Astrocyte of the hippocampus (primary cell): ENCODE measurements around the gene APOOL.
A peak's percentile ranks its signal among the peaks of the same experiment; 100 is the strongest.
"Not testable (repeated sequence)": the region's sequence is repeated elsewhere in the genome, so short reads cannot be mapped to it uniquely, and the experiment has no call there.

Source experiments
- DNase-seq: peaks from one replicate; pipeline ENCODE4 v3.0.0; 2011; ENCODE audit warnings: low read depth, low spot score

Gene APOOL, protein sequence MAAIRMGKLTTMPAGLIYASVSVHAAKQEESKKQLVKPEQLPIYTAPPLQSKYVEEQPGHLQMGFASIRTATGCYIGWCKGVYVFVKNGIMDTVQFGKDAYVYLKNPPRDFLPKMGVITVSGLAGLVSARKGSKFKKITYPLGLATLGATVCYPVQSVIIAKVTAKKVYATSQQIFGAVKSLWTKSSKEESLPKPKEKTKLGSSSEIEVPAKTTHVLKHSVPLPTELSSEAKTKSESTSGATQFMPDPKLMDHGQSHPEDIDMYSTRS

DNA sequence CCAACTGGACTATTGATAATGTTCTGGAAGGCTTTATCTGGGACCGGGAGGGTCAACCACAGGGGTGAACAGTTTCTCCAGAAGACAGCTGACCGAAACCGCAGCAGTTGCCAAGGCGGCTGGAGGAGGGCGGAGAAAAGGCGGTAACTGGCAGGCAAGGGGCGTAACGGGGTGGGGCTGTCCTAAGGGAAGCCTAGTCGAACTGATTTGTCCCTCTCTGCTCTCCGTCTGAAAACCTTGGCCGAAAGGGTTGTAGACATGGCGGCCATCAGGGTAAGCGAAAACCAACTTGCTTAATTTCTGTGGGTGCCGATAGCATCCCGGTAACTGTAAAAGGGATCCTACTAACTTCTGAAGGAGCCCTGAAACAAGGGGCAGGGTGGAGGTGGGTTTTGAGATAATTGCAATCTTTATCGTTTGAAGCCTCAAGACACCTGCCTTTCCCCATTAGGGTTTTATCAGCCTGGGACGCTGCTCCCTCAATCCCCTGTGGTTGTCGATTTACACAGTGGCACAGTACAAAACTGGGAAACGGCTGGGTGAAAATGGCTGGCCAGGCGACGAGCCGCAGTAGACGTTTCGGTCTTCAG, at the start of gene APOOL:
Gene APOOL (plus strand): TSS at position 223 of the 590 bp plus-strand sequence. CDS start 36 bp downstream, at position 259.
- peak; percentile 92 for DNase-seq

DNA sequence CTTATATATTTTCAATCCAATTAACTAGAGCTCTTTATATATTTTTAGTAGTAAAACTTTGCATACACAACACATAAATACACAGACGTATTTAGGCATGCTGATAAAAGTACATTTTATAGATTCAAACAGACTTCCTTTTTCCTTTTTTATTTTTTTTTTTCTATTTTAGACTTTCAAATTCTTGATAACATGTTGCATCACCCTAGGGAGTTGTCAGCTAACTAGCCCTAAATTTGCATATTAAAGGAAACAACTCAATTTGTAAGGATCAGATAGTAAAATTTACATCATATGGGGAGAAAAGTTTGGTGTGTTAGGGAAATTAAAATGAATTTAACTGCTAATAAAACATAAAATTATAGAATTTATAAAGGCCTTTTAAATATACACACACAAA, 47.4 kb upstream of the APOOL start:
- no peak for DNase-seq

DNA sequence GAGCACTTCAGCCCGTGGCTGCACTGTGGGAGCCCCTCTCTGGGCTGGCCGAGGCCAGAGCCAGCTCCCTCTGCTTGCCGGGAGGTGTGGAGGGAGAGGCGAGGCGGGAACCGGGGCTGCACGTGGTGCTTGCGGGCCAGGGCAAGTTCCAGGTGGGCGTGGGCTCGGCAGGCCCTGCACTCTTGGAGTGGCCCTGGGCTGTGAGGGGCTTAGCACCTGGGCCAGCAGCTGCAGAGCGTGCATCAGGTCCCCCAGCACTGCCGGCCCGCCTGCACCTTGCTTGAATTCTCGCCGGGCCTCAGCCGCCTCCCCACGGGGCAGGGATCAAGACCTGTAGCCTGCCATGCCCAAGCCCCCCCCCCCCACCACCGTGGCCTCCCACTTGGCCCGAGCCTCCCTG, 28.9 kb upstream of the APOOL start:
- DNase-seq, result no peak

DNA sequence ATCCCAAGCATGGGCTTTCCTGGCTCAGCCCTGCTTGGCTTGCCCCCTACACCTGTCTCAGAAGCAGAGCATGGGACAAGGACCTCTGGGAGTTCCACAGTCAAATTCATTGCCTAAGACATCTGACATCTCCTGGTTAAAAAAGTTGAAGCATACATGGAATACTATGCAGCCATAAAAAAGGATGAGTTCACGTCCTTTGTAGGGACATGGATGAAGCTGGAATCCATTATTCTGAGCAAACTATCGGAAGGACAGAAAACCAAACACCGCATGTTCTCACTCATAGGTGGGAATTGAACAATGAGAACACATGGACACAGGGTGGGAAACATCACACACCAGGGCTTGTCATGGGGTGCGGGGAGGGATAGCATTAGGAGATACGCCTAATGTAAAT, 11.9 kb upstream of the APOOL start:
- DNase-seq, result not testable (repeated sequence)

DNA sequence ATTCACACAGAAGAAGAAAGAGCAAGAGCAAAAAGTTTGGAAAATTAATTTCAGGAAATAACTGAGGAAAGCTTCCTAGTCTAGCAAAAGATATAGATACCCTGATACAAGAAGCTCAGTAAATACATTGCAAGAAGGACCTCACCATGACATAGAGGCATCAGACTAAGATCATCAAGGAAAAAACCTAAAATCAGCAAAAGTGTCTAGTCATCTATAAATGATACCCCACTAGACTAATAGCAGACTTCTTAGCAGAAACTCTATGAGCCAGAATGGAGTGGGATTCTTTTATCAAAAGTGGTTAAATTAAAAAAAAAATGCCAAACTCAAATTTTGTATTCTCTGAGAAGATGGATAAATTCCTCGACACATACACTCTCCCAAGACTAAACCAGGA, 10.5 kb upstream of the APOOL start:
- DNase-seq, result no peak

DNA sequence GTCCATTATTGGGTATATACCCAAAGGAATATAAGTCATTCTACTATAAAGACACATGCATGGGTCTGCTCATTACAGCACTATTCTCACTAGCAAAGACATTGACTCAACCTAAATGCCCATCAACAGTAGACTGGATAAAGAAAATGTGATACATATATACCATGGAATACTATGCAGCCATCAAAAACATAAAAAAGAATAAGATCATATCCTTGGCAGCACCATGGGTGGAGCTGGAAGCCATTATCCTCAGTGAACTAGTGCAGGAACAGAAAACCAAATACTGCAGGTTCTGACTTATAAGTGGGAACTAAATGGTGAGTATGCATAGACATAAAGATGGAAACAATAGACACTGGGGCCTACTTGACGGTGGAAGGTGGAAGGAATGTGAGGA, 2.3 kb upstream of the APOOL start:
- DNase-seq, result no peak

DNA sequence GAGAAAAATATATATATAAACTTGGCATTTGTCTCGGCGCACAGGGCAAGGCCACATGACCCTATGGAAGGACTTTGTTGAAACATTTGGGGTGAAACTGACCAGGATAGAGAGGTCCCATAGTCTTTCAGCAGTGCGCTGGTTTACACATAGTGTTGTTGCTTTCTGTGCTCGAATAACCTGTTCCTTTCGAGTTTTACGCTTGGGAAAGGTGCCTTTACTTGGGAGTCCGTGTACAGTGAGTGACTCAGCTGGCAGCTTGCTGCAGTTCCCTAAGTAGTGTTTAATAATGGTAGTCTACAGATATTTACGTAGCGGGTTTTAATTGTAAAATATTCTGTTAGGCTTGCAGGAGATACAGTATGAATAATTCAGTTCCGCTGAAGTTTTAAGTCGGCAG, 578 bp downstream of the APOOL start:
- peak; percentile 29 for DNase-seq

DNA sequence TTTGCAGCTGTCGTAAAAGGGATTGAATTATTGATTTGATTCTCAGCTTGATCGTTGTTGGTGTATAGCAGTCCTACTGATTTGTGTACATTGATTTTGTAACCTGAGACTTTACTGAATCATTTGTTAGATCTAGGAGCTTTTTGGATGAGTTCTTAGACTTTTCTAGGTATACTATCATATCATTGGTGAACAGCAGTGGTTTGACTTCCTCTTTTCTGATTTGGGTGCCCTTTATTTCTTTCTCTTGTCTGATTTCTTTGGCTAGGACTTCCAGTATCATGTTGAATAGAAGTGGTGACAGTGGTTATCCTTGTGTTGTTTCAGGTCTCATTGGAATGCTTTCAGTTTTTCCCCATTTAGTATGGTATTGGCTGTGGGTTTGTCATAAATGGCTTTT, 8.4 kb downstream of the APOOL start:
- no peak for DNase-seq

DNA sequence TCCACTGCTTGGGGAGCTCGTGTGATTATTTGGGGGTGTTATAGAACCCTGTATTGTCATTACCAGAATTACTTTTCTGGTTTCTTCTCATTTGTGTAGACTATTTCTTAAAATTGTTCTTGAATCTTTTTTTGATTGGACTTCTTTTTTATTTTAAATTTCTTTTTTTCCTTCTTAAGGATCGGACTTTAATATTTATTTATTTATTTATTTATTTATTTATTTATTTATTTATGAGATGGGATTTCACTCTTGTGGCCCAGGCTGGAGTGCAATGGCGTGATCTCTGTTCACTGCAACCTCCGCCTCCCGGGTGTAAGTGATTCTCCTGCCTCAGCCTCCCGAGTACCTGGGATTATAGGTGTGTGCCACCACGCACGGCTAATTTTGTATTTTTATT, 11.7 kb downstream of the APOOL start:
- not testable (repeated sequence) for DNase-seq

DNA sequence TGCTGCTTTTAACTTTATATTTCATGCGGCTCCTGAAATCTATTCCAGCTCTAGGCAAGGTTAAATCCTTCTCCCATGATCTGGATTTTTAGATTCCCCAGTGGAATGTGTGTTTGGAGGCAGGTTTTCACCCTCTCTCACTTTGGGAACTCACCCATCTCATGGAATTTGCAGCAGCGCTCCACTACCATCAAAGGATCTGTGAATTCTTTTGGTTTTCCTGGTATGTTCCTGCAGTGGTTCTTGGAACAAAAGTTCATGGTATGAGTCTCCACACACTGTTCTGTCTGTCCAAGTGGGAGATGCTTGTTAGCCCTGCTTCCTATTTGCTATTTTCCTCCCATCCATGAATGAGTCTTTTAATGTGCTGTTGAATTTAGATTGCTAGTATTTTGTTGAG, 14.0 kb downstream of the APOOL start:
- DNase-seq, result peak; percentile 71

DNA sequence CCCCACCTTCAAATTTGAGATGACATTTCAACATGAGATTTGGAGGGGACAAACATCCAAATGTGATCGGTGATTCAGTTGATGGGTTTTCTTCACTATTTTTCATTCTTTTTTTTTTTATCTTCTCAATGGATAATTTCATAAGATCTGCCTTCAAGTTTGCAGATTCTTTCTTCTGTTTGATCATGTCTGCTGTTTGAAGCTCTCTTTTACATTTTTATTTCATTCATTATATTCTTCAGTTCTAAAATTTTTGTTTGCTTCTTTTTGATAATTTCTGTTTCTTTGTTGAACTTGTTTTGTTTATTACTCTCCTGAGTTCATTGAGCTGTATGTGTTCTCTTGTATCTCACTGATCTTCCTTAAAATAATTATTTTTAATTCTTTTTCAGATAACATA, 14.8 kb downstream of the APOOL start:
- no peak for DNase-seq

DNA sequence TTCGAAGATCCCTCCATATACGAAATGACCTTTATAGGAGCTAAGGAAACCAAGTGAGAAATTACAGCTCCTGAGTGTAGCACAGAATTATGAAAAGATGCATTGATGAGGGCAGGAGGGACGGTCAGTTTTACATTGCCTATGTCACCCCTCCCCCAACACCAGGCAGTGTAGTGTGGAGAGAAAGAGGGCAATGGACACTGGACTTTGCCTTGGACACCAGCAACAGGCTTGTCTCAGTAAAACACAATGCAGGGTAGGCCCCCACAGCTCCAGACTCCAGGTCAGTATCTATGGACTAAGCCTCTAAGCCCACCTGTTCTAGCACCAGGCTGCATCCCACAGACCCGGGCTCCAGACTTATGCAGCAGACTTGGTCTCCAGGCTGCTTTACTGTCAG, 16.5 kb downstream of the APOOL start:
- no peak for DNase-seq

DNA sequence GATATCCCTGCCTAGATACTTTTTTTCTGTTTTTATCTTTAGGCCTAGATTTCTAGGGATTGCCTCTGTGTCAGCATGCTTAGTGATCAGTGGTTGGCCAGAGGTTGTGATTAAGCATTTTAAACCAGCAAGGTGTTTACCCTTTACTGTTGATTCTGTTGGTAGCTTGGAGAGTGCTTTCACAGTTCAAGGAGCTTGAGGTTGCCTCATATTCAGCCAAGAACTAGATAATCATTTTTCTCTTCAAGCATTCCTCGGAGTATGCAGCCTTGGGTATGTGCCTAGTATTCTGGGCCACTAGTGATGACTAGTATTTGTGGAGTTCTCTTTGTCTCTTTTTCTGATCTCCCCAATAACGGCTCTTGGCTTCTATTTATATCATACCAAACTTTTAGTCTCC, 20.4 kb downstream of the APOOL start:
- peak; percentile 49 for DNase-seq

DNA sequence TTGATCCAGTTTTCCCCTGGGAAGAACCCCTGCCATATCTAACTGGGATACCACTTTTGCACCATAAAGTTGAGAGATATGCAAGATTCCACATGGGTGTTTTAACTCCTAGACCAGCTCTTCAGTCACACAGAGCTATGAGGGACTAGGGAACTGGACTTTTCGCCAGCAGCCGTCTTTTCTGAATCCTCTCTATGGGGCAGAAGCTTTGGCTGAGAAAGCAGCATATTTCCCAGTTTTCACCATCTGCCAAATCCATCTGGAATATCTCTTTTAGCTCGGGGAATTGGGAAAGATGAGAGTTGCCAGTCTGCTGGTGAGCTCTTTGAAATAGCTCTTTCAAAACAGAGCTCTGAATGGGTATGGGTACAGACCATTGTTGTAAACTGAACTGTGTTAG, 20.9 kb downstream of the APOOL start:
- no peak for DNase-seq

DNA sequence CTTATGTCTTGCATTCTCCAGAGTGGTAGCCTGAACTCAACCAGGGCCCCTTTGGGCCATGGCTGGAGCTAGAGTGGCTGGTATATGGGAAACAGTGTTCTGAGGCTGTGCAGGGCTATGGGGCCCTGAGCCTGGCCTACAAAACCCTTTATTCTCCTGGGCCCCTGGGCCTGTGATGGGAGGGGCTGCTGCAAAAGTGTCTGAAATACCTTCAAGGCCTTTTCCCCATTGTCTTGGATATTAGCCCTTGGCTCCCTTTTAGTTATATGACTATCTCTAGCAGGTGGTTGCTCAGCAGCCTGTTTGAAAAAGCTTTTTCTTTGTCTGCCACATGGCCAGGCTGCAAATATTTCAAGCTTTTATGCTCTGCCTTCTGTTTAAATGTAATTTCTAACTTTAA, 22.5 kb downstream of the APOOL start:
- no peak for DNase-seq

DNA sequence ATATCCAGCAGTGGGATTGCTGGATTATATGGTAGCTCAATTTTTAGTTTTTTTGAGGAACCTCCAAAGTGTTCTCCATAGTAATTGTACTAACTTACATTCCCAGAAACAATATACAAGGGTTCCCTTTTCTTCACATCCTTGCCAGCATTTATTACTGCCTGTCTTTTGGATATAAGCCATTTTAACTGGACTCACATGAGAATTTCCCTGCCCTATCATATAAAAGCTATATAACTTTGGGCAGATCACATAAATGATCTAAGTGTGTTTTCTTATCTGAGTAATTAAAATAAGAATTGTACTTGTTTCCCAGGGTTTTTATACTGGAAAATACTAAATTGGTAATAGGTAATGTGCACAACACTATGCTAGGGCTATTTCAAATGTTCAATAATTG, 25.4 kb downstream of the APOOL start:
- DNase-seq, result no peak

DNA sequence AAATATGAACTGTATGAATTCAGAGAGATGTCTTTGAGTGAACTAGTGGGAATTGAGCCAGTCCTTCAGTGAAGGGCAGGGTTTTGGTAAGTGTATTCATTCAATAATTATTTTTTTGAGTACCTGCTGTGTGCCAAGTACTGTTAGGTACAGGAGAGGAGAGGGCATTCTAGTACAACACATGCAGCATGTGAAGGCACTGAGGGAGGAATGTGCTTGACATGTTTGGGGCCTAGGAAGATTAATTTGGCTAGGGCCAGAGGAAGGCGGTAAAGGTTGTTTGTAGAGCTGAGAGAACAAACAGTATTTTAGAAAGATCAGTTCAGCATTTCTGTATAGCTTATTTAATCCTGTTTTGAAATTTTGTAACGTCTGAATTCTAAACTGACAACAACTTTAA, 27.8 kb downstream of the APOOL start:
- no peak for DNase-seq

DNA sequence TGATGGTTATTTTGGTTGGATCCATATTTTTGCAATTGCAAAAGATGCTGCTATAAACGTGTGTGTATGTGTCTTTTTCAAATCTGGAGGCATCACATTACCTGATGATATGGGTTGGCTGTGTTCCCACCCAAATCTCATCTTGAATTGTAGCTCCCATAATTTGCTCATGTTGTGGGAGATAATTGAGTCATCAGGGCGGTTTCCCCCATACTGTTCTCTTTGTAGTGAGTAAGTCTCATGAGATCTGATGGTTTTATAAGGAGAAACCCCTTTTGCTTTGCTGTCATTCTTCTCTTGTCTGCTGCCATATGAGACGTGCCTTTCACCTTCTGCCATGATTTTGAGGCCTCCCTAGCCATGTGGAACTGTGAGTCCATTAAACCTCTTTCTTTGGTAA, 33.4 kb downstream of the APOOL start:
- DNase-seq, result no peak

DNA sequence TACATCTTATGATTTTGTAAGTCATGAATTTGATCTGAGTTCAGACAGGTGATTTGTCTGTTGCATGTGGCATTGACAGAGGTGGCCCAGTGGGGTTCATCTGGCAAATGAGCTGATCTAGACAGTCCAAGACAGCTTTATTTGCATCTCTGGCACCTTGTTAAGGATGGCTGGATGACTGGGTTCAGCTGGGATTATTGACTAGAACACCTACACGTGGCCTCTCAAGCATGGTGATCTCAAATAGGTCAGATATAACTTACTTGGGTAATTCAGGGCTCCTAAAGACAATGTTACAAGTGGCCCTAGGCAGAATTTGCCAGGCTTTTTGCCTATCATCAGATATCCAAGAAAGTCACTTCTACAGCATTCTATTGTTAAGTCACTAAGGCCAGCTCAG, 48.0 kb downstream of the APOOL start:
- DNase-seq, result no peak

DNA sequence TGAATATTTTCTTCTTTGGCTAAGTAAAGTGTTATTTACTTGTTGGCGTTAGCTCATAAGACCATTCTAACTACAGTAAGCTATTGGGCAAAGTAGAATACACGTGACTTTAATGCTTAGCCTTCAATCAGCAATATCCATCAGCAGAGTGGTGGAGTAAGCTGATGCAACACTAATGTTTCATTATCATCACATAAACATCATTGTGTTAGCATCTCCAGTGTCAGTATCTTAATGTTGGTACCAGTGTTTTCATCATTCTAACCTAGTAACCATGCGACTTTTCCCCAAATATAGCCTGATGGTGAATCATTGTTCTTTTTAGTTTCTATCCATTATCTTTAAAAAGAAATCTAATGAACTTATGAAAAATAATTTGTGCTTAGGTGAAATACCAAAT, 48.5 kb downstream of the APOOL start:
- peak; percentile 3 for DNase-seq

DNA sequence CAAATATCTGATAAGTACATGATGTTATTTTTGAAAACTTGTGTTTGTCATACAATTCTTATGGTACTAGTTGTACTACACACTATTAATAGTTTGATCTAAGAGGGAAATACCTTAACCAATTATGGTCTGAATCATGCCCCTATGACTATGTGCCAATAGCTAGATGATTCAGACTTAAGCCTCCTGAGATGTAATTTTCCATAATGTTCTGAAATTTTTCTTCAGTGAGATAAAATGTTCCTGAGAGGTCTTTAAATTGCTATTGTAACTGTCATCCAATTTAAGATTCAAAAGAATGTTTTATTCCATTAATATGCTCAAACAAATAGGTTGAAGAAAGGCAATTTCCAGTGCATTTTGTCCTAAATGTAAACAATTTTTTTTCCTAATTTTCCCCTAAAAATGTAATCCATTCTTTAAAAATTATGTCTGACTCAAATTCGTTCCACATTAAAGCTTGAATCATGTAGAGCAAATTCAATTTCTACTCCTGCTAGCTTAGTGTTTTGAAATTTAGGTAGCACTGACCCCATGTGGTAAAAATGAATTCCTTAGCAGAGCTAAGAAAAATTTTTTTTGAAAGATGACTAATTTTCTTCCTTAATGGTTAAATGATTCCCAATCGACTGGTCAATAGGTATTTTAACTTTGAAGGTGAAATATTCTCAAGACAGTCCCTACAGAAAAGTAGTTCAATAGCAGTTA, 49.1 kb downstream of the APOOL start:
- peak; percentile 39 for DNase-seq

DNA sequence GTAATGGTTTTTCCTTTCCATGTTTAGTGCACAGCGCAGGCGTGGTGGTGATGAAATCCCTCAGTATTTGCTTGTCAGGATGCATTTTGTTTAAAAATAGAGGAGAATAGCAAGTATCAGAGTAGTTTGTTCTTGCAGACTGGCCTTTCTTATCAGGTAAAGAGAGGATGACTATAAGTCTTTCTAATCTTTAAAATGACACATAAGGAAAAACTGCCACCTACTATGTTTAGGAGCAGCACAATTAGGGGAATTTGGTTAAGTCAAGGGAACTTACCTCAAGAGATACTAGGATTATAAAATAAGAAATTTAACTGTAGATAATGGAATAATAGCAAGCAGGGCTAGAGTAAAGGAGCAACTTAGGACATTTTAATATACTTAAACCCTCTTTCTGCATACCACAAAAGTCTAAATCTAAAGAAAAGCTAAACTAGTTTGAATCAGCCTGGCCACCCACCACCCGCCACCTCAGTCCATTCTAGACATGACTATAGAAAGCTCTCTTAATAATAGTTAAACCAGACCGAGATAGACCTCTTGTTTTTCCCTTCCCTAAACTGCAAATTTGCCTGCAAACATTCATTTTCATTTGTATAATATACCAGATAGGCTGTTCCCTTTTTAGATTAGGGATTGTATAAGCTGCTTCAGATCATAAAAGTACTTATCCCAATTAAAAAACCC, 62.0 kb downstream of the APOOL start:
- no peak for DNase-seq

DNA sequence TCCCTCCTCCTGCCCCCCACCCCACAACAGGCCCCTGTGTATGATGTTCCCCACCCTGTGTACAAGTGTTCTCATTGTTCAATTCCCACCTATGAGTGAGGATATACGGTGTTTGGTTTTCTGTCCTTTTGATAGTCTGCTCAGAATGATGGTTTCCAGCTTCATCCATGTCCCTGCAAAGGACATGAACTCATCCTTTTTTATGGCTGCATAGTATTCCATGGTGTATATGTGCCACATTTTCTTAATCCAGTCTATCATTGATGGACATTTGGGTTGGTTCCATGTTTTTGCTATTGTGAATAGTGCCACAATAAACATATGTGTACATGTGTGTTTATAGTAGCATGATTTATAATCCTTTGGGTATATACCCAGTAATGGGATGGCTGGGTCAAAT, 73.6 kb downstream of the APOOL start:
- not testable (repeated sequence) for DNase-seq
